Smooth muscle cell (in vitro differentiated cells): ENCODE data around the gene MICAL1. TPM values are rescaled to one million over a fixed set of nuclear protein-coding genes. Genes with fewer than 3 reads are reported as not detected.

Experiments used
- DNase-seq: peaks from one replicate; lab custom pipeline; 2025; ENCODE audit not compliant: unreplicated experiment; lab: John Stamatoyannopoulos, UW
- H2AFZ ChIP-seq: fragments of 200-600 bp; sonication (generic); 2 replicates; pipeline ENCODE4 v1.6.0; 2016; ENCODE audit warnings: antibody characterized with exemption, low read depth, mild to moderate bottlenecking
- H3F3A ChIP-seq: fragments of 200-600 bp; sonication (generic); 2 replicates; pipeline ENCODE4 v1.6.0; 2017; ENCODE audit warnings: antibody characterized with exemption, low read depth
- H3K27ac ChIP-seq: fragments of 200-600 bp; sonication (generic); 2 replicates; pipeline ENCODE4 v1.5.1; 2016; ENCODE audit warnings: low read depth, mild to moderate bottlenecking
- H3K27me3 ChIP-seq: fragments of 200-600 bp; sonication (generic); 2 replicates; pipeline ENCODE4 v1.6.1; 2016; ENCODE audit warnings: low read depth, mild to moderate bottlenecking
- H3K36me3 ChIP-seq: fragments of 200-600 bp; sonication (generic); 2 replicates; pipeline ENCODE4 v1.5.1; 2016; ENCODE audit warnings: low read depth
- H3K4me1 ChIP-seq: fragments of 200-600 bp; sonication (generic); 2 replicates; pipeline ENCODE4 v1.5.1; 2016; ENCODE audit warnings: low read depth
- H3K4me2 ChIP-seq: fragments of 200-600 bp; sonication (generic); 2 replicates; pipeline ENCODE4 v1.6.0; 2016; ENCODE audit warnings: mild to moderate bottlenecking
- H3K4me3 ChIP-seq: fragments of 200-600 bp; sonication (generic); 2 replicates; pipeline ENCODE4 v1.5.1; 2016; ENCODE audit warnings: mild to moderate bottlenecking
- H3K79me2 ChIP-seq: fragments of 200-600 bp; sonication (generic); 2 replicates; pipeline ENCODE4 v1.6.0; 2016; ENCODE audit warnings: low read depth, mild to moderate bottlenecking
- H3K9ac ChIP-seq: fragments of 200-600 bp; sonication (generic); 2 replicates; pipeline ENCODE4 v1.6.0; 2016; ENCODE audit warnings: low read depth
- H3K9me3 ChIP-seq: fragments of 200-600 bp; sonication (generic); replicated peaks from 2 replicates; pipeline ENCODE4 v1.5.1; 2016; ENCODE audit warnings: low read depth
- H4K20me1 ChIP-seq: fragments of 200-600 bp; sonication (generic); 2 replicates; pipeline ENCODE4 v1.6.0; 2016; ENCODE audit warnings: low read depth
- CTCF ChIP-seq: fragments of 200-600 bp; sonication (generic); IDR thresholded peaks from 2 replicates; pipeline ENCODE4 v1.5.1; 2017; ENCODE audit warnings: borderline replicate concordance, mild to moderate bottlenecking, antibody characterized with exemption; ENCODE audit not compliant: insufficient read depth, poor library complexity, severe bottlenecking
- WGBS: methylation state at CpG from one replicate; pipeline ENCODE4 v1.1.7; 2016; ENCODE audit warnings: low lambda C conversion rate; 5-methylcytosine and 5-hydroxymethylcytosine counted together
- polyA plus RNA-seq: library from polyadenylated mRNA; unstranded; fragments of >200 nt; fragmentation: Nextera tagmentation; extraction: Ambion mirVana; gene quantifications from 2 replicates; pipeline ENCODE4 v1.2.1, GENCODE V29; 2016
- total RNA-seq: library from RNA; depleted of rRNA; stranded (reverse); fragments of >200 nt; gene quantifications from 2 replicates; pipeline ENCODE4 v1.2.3, GENCODE V29; 2014

MICAL1 gene
- total and polyA plus RNA-seq, 2 experiments from 2014 or later: 13.3 to 20.8 TPM

DNA sequence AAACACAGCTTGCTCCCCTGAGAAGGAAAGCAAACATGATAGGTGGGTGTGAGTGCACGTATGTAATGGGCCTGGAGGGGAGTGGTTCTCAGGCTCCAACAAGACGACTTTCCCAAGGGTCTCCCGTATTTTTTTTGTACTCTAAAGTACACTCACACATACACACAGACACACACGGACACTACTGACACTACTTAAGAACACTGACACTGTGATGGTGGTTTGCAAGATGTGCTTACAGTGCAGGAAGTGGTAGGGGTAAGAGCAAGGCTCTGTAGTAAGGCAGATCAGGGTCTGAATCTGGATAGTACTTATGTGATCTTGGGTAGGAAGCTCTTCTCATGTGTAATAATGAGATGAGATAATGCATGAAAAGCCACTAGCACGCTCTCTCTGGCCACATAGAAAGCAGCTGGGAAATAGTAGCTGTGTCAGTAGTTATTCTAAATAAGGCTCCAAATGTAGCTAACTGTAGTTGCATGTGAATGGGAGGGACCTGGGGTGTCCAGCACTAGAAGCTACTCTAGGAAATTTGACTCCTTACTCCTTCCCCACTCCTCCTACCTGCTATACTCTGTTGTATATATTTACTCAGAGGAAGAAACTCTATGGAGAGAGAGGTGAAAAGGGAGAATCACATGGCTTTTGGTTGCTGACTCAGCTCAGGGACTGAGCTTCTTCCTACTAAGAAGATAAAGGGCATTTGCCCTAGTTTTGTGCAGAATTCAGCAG lies 35.8 kb upstream of the MICAL1 start:
- Histone ChIP-seq H3K4me2 (peak overlapping the region; percentile 15), H3F3A (no peaks in the 10 kb centered on the region), H3K27ac (peak overlapping the region; percentile 16), H3K4me1 (peaks cover 9% of the 10 kb centered on the region), H4K20me1 (no peaks in the 10 kb centered on the region), H3K36me3 (no peaks in the 10 kb centered on the region), H3K4me3 (no peak overlapping the region), H3K27me3 (no peaks in the 10 kb centered on the region), H3K79me2 (no peaks in the 10 kb centered on the region), H3K9ac (no peak overlapping the region), H3K9me3 (no peaks in the 10 kb centered on the region), H2AFZ (peak overlapping the region; percentile 14)
- no peak for TF ChIP-seq CTCF
- DNase-seq: no peak
- WGBS: 54% methylated on average over 5 of the region's 5 CpGs

DNA sequence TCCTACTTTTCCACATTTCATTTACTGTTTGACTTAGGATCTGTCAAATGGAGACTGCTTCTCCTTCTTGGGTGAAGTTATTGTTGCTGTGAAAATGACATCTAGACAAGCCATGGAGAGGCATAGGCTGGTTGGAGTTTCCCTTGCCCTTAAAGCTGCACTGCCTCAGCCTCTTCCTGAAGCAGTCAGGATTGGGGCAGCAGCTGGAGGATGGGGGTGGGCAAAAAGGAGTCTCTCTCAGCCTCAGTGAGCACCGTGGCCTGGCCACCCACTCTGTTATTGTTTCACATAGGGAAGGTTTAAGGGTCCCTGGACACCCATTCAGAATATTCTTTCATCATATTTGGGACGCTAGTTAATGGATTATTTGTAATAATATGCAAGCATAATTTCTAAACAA lies 35.1 kb upstream of the MICAL1 start:
- Histone ChIP-seq H3K9ac (no peak overlapping the region), H4K20me1 (no peaks in the 10 kb centered on the region), H3F3A (no peaks in the 10 kb centered on the region), H3K79me2 (no peaks in the 10 kb centered on the region), H3K36me3 (no peaks in the 10 kb centered on the region), H3K9me3 (no peaks in the 10 kb centered on the region), H3K4me1 (peaks cover 9% of the 10 kb centered on the region), H3K4me2 (no peak overlapping the region), H3K27me3 (no peaks in the 10 kb centered on the region), H3K4me3 (no peak overlapping the region), H2AFZ (no peak overlapping the region), H3K27ac (peak overlapping the region; percentile 16)
- DNase-seq: no peak
- no peak for TF ChIP-seq CTCF
- WGBS: 66% methylated on average over 2 of the region's 2 CpGs

GRCh38 chr6:109488001-109488400 lies 32.4 kb upstream of the MICAL1 start:
- no peaks in the 10 kb centered on the region for H4K20me1 ChIP-seq
- DNase-seq: no peak
- no peaks in the 10 kb centered on the region for H3K27me3 ChIP-seq
- H3F3A ChIP-seq: no peaks in the 10 kb centered on the region
- no peak overlapping the region for H3K4me2 ChIP-seq
- no peaks in the 10 kb centered on the region for H3K36me3 ChIP-seq
- H3K4me3 ChIP-seq: no peak overlapping the region
- no peak overlapping the region for H2AFZ ChIP-seq
- H3K9me3 ChIP-seq: no peaks in the 10 kb centered on the region
- no peak for TF ChIP-seq CTCF
- no peak overlapping the region for H3K27ac ChIP-seq
- H3K9ac ChIP-seq: no peak overlapping the region
- no peaks in the 10 kb centered on the region for H3K79me2 ChIP-seq
- H3K4me1 ChIP-seq: peaks cover 9% of the 10 kb centered on the region

DNA sequence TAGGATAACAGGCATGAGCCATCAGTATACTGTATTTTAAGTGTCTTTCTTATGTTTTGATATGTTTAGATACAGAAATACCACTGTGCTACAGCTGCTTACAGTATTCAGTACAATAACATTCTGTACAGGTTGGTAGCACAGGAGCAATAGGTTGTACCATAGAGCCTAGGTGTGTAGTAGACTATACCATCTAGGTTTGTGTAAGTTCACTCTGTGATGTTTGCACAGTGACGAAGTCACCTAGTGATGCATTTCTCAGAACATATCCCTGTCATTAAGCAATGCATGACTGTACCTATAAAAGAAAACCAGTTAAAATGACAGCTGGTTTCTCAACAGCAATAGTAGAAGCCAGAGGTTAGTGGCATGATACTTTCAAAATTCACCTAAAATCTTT lies 30.5 kb upstream of the MICAL1 start:
- no peak for DNase-seq

More for the DNA sequence above, 30.5 kb upstream of the MICAL1 start:
- Histone ChIP-seq H3K9ac (no peak overlapping the region), H3K27ac (no peak overlapping the region), H3K4me1 (no peaks in the 10 kb centered on the region), H3K27me3 (no peaks in the 10 kb centered on the region), H4K20me1 (no peaks in the 10 kb centered on the region), H2AFZ (no peak overlapping the region), H3K4me3 (no peak overlapping the region), H3F3A (no peaks in the 10 kb centered on the region), H3K9me3 (no peaks in the 10 kb centered on the region), H3K4me2 (no peak overlapping the region), H3K79me2 (peaks cover under 1% of the 10 kb centered on the region), H3K36me3 (no peaks in the 10 kb centered on the region)
- TF ChIP-seq CTCF: no peak
- WGBS: 80% methylated on average over 1 of the region's 1 CpG
